Fibroblast of pulmonary artery (primary cell): ENCODE data around the gene SAPCD2.

ENCODE experiments used
- DNase-seq: peaks from one replicate; pipeline ENCODE4 v3.0.0-alpha.2; 2010; ENCODE audit warnings: low read depth
- H3K4me3 ChIP-seq: replicated peaks from 2 replicates; pipeline ENCODE4 v1.5.1; 2011; ENCODE audit warnings: low read depth, mild to moderate bottlenecking, control low read depth, low read length, moderate library complexity
- CTCF ChIP-seq: IDR thresholded peaks from 2 replicates; pipeline ENCODE4 v1.5.1; 2011; ENCODE audit warnings: mild to moderate bottlenecking, control low read depth, low read length, inconsistent platforms; ENCODE audit errors: missing control alignments

The SAPCD2 gene

GRCh38 chr9:137015540-137015930 lies 54.8 kb downstream of the SAPCD2 start:
- no peak overlapping the region for H3K4me3 ChIP-seq
- no peak for DNase-seq
- no peak for TF ChIP-seq CTCF

- TF ChIP-seq CTCF, result no peak
- no peak overlapping the region for H3K4me3 ChIP-seq
- no peak for DNase-seq
These were observed 55.4 kb downstream of the SAPCD2 start for GRCh38 chr9:137014776-137015539.

- no peak overlapping the region for H3K4me3 ChIP-seq
- no peak for DNase-seq
- no peak for TF ChIP-seq CTCF
These were observed 56.2 kb downstream of the SAPCD2 start for GRCh38 chr9:137014166-137014565.

GRCh38 chr9:137013571-137013940 lies 56.8 kb downstream of the SAPCD2 start:
- no peak overlapping the region for H3K4me3 ChIP-seq
- DNase-seq, result no peak
- no peak for TF ChIP-seq CTCF

GRCh38 chr9:137012694-137013570 lies 57.4 kb downstream of the SAPCD2 start:
- no peak for DNase-seq
- TF ChIP-seq CTCF, result no peak
- no peak overlapping the region for H3K4me3 ChIP-seq
